A549 (cell line): ENCODE measurements around the gene CFAP92. TPM values are rescaled to one million over a fixed set of nuclear protein-coding genes. Genes with fewer than 3 reads are reported as not detected.

Experiments
- ATAC-seq, 2 experiments: fragments of 200-7000 bp in 1 of 2; fragments of >200 bp in 1 of 2; cut with Nextera tagmentation in 1 of 2; cut with Tn5 transposase in 1 of 2; 3 replicates each; pipeline versions ENCODE4 v1.8.0 to v1.9.1; 2018 to 2020; ENCODE audit warnings: mild to moderate bottlenecking in 1 of 2, moderate library complexity in 1 of 2
- CTCF ChIA-PET: fragments of 300-600 bp; sonication (Branson Sonifier 250); formaldehyde crosslinking; extraction: SDS; loops from one replicate; lab custom pipeline; 2021; ENCODE audit warnings: antibody characterized with exemption, inconsistent platforms; lab: Yijun Ruan, JAX
- POLR2A ChIA-PET: fragments of 350-600 bp; formaldehyde crosslinking; extraction: SDS; loops from one replicate; lab custom pipeline; 2021; ENCODE audit warnings: antibody characterized with exemption, inconsistent platforms; lab: Yijun Ruan, JAX
- DNase-seq, 2 experiments: peaks; one replicate each; pipeline versions ENCODE4 v3.0.0 to v3.0.0-alpha.2; 2011 to 2016; ENCODE audit warnings: low read depth in 1 of 2, low spot score in 1 of 2
- FAIRE-seq: peaks from 2 replicates; lab custom pipeline; 2011; peaks lifted over from hg19 to GRCh38; lab: Jason Lieb, UNC
- H3K27ac ChIP-seq, 2 experiments: fragments of >200 bp; sonication (Bioruptor Twin); formaldehyde crosslinking; 3 replicates each; pipeline ENCODE4 v1.5.1; 2016 to 2017
- H3K4me1 ChIP-seq: fragments of >200 bp; sonication (Bioruptor Twin); formaldehyde crosslinking; 3 replicates; pipeline ENCODE4 v1.6.1; 2016
- H3K4me2 ChIP-seq: fragments of >200 bp; sonication (Bioruptor Twin); formaldehyde crosslinking; 3 replicates; pipeline ENCODE4 v1.6.1; 2016
- H3K4me3 ChIP-seq: fragments of >200 bp; sonication (Bioruptor Twin); formaldehyde crosslinking; 3 replicates; pipeline ENCODE4 v1.5.1; 2016
- H3K9me3 ChIP-seq: fragments of >200 bp; sonication (Bioruptor Twin); formaldehyde crosslinking; 3 replicates; pipeline ENCODE4 v1.6.1; 2016
- ATOH8 ChIP-seq: fragments of 250-450 bp; sonication (Bioruptor Pico); IDR thresholded peaks from 2 replicates; pipeline ENCODE4 v1.5.0; 2020; ENCODE audit warnings: low read depth, mild to moderate bottlenecking, moderate library complexity
- BHLHE40 ChIP-seq: IDR thresholded peaks from 2 replicates; pipeline ENCODE4 v1.6.1; 2012; ENCODE audit warnings: low read depth, low read length, inconsistent platforms
- CEBPB ChIP-seq, 2 experiments: fragments of >200 bp in 1 of 2; sonication (Bioruptor Twin) in 1 of 2; formaldehyde crosslinking in 1 of 2; IDR thresholded peaks; 2 replicates each; pipeline ENCODE4 v1.6.1; 2012 to 2016
- EHMT2 ChIP-seq: fragments of 200-600 bp; sonication (generic); IDR thresholded peaks from 2 replicates; pipeline ENCODE4 v1.6.1; 2016; ENCODE audit warnings: antibody characterized with exemption, low read depth, mild to moderate bottlenecking, moderate library complexity
- ELK1 ChIP-seq: fragments of 150-350 bp; IDR thresholded peaks from 2 replicates; pipeline ENCODE4 v1.6.1; 2014; ENCODE audit warnings: low read depth, mild to moderate bottlenecking, low read length
- ESRRA ChIP-seq: fragments of 150-350 bp; IDR thresholded peaks from 2 replicates; pipeline ENCODE4 v1.6.1; 2014; ENCODE audit warnings: mild to moderate bottlenecking, low read length, borderline replicate concordance
- FOSL2 ChIP-seq, 2 experiments: fragments of 450-650 bp in 1 of 2; fragments of >200 bp in 1 of 2; sonication (Bioruptor Twin) in 1 of 2; formaldehyde crosslinking; IDR thresholded peaks; 2 replicates each; pipeline versions ENCODE4 v1.5.0 to v1.6.1; 2016 to 2020; ENCODE audit warnings: mild to moderate bottlenecking in 1 of 2, moderate library complexity in 1 of 2
- FOXS1 ChIP-seq: fragments of 250-450 bp; sonication (Bioruptor Pico); IDR thresholded peaks from 2 replicates; pipeline ENCODE4 v1.5.0; 2020; ENCODE audit warnings: mild to moderate bottlenecking, moderate library complexity
- HOXB5 ChIP-seq: fragments of 250-450 bp; sonication (Bioruptor Pico); IDR thresholded peaks from 2 replicates; pipeline ENCODE4 v1.5.0; 2020; ENCODE audit warnings: mild to moderate bottlenecking, moderate library complexity
- JUN ChIP-seq, 2 experiments: fragments of >200 bp; sonication (Bioruptor Twin); formaldehyde crosslinking; IDR thresholded peaks; 2 replicates in 1 of 2; 3 replicates in 1 of 2; pipeline ENCODE4 v1.6.1; 2016 to 2017
- KDM1A ChIP-seq: fragments of 200-600 bp; sonication (generic); IDR thresholded peaks from 2 replicates; pipeline ENCODE4 v1.6.1; 2016; ENCODE audit warnings: low read depth, mild to moderate bottlenecking
- KDM5A ChIP-seq: fragments of 200-600 bp; sonication (generic); IDR thresholded peaks from 2 replicates; pipeline ENCODE4 v1.6.1; 2016; ENCODE audit warnings: antibody characterized with exemption, mild to moderate bottlenecking
- MYC ChIP-seq: IDR thresholded peaks from 2 replicates; pipeline ENCODE4 v1.6.1; 2012; ENCODE audit warnings: mild to moderate bottlenecking, inconsistent platforms, low read length, improper control_type of control experiment, borderline replicate concordance
- NPAS2 ChIP-seq: fragments of 250-450 bp; sonication (Bioruptor Pico); IDR thresholded peaks from 2 replicates; pipeline ENCODE4 v1.8.0; 2022; ENCODE audit warnings: mild to moderate bottlenecking, moderate library complexity, borderline replicate concordance
- PHF8 ChIP-seq: fragments of 200-600 bp; sonication (generic); IDR thresholded peaks from 2 replicates; pipeline ENCODE4 v1.6.1; 2016; ENCODE audit warnings: low read depth, mild to moderate bottlenecking, antibody characterized with exemption, moderate library complexity, borderline replicate concordance
- POLR2A ChIP-seq: IDR thresholded peaks from 2 replicates; pipeline ENCODE4 v1.6.1; 2012; ENCODE audit warnings: mild to moderate bottlenecking, low read length
- RAD21 ChIP-seq, 2 experiments: fragments of >200 bp in 1 of 2; sonication (Bioruptor Twin) in 1 of 2; formaldehyde crosslinking in 1 of 2; IDR thresholded peaks in 1 of 2; conservative IDR thresholded peaks in 1 of 2; 2 replicates in 1 of 2; 3 replicates in 1 of 2; pipeline ENCODE4 v1.6.1; 2012 to 2018; ENCODE audit warnings: inconsistent platforms in 1 of 2
- RCOR1 ChIP-seq: fragments of 150-350 bp; IDR thresholded peaks from 2 replicates; pipeline ENCODE4 v1.6.1; 2014; ENCODE audit warnings: antibody characterized with exemption, low read length, low read depth
- RNF2 ChIP-seq: fragments of 200-600 bp; sonication (generic); IDR thresholded peaks from 2 replicates; pipeline ENCODE4 v1.6.1; 2016; ENCODE audit warnings: low read depth, mild to moderate bottlenecking, antibody characterized with exemption, moderate library complexity, borderline replicate concordance
- SREBF2 ChIP-seq: fragments of 450-650 bp; IDR thresholded peaks from 2 replicates; pipeline ENCODE4 v1.6.1; 2014; ENCODE audit warnings: mild to moderate bottlenecking, moderate library complexity
- ZC3H11A ChIP-seq: fragments of 450-650 bp; IDR thresholded peaks from 2 replicates; pipeline ENCODE4 v1.6.1; 2014; ENCODE audit warnings: antibody characterized with exemption, mild to moderate bottlenecking
- ZNF302 ChIP-seq: fragments of 250-450 bp; sonication (Bioruptor Pico); IDR thresholded peaks from 2 replicates; pipeline ENCODE4 v1.9.0; 2021; ENCODE audit warnings: inconsistent platforms, mild to moderate bottlenecking, moderate library complexity
- ZSCAN20 ChIP-seq: fragments of 250-450 bp; sonication (Bioruptor Pico); IDR thresholded peaks from 2 replicates; pipeline ENCODE4 v1.8.0; 2022; ENCODE audit warnings: mild to moderate bottlenecking, moderate library complexity
- WGBS: methylation state at CpG from one replicate; pipeline ENCODE4 v1.1.6; 2017; ENCODE audit errors: missing lambda C conversion rate; 5-methylcytosine and 5-hydroxymethylcytosine counted together
- polyA plus RNA-seq, 4 experiments: library from polyadenylated mRNA; depleted of rRNA in 3 of 4; stranded (reverse); fragments of >200 nt; fragmentation: RNase III in 1 of 4; extraction: RNeasy Plus Mini Kit Qiagen cat#74134 plus additional on column Dnase treatment in 1 of 4; gene quantifications; 2 replicates in 3 of 4; 3 replicates in 1 of 4; pipeline ENCODE4 v1.2.3, GENCODE V29; 2011 to 2017

Gene CFAP92
- polyA plus RNA-seq, 2 of the 4 experiments (the other 2 are of a cell fraction): not detected

- WGBS: 73% methylated on average over 19 of the region's 19 CpGs
- Histone ChIP-seq H3K4me3 (no peak overlapping the region), H3K27ac (no peak overlapping the region), H3K4me1 (no peaks in the 10 kb centered on the region), H3K4me2 (peak overlapping the region; percentile 86), H3K9me3 (no peaks in the 10 kb centered on the region)
- TF ChIP-seq RNF2: no peak
- TF ChIP-seq EHMT2: no peak
- no peak for TF ChIP-seq ZNF302 (CRISPR knock-in tag)
- TF ChIP-seq SREBF2: no peak
- TF ChIP-seq NPAS2 (CRISPR knock-in tag): no peak
- TF ChIP-seq FOXS1 (CRISPR knock-in tag): no peak
- no peak for TF ChIP-seq ELK1
- TF ChIP-seq JUN (IDR thresholded peaks at IDR 0.05): no peak
- TF ChIP-seq CEBPB (IDR thresholded peaks at IDR 0.05): no peak
- no peak for TF ChIP-seq ATOH8 (CRISPR knock-in tag)
- ATAC-seq (no peak), FAIRE-seq (no peak), DNase-seq (no peak)
- ChIA-PET CTCF (interaction anchor here (1.2 to 3.0 kb wide), 2 partner anchors 24 to 250 kb away, joined by 3 to 10 read pairs; no protein-coding TSS in a partner anchor), POLR2A (no interaction called here)
Observed at GRCh38 chr3:128994581-128995546, 988 bp upstream of the CFAP92 start.

- POLR2A ChIA-PET: no interaction called here
- DNase-seq: no peak
- 8% methylated on average over 11 of the region's 13 CpGs for WGBS
Observed at GRCh38 chr3:128994173-128994512, 267 bp upstream of the CFAP92 start.

More at GRCh38 chr3:128994173-128994512, 267 bp upstream of the CFAP92 start:
- FAIRE-seq (no peak), ATAC-seq (no peak)
- Histone ChIP-seq H3K27ac (no peak overlapping the region), H3K4me2 (peak overlapping the region; percentile 86), H3K4me3 (peak overlapping the region; percentile 38), H3K9me3 (no peaks in the 10 kb centered on the region), H3K4me1 (no peaks in the 10 kb centered on the region)
- CTCF ChIA-PET: interaction anchor here (3.0 kb wide), 1 partner anchor 24 kb away, joined by 10 read pairs; no protein-coding TSS in a partner anchor
- no peak for TF ChIP-seq ZNF302 (CRISPR knock-in tag)
- TF ChIP-seq RAD21 (conservative IDR thresholded peaks at IDR 0.05 in 1 of 2, IDR thresholded peaks at IDR 0.05 in 1 of 2): no peak
- TF ChIP-seq ZSCAN20 (CRISPR knock-in tag): no peak
- no peak for TF ChIP-seq ESRRA
- TF ChIP-seq MYC: no peak
- no peak for TF ChIP-seq KDM1A
- no peak for TF ChIP-seq PHF8
- no peak for TF ChIP-seq FOSL2 (IDR thresholded peaks at IDR 0.05)
- TF ChIP-seq FOSL2 (CRISPR knock-in tag; IDR thresholded peaks at IDR 0.05): no peak
- TF ChIP-seq ATOH8 (CRISPR knock-in tag): no peak
- TF ChIP-seq CEBPB (IDR thresholded peaks at IDR 0.05): no peak
- TF ChIP-seq KDM5A: no peak
- TF ChIP-seq BHLHE40: no peak
- no peak for TF ChIP-seq RCOR1
- no peak for TF ChIP-seq ZC3H11A
- TF ChIP-seq ELK1: no peak
- TF ChIP-seq POLR2A: no peak
- TF ChIP-seq HOXB5 (CRISPR knock-in tag): no peak
